ENCODE results near the gene CLIC4. TPM values are rescaled to one million over a fixed set of nuclear protein-coding genes. Genes with fewer than 3 reads are reported as not detected.
"Not testable (repeated sequence)": the region's sequence is repeated elsewhere in the genome, so short reads cannot be mapped to it uniquely, and the experiment has no call there.

CLIC4 gene
- total RNA-seq, 1 experiment from 2014 or later, result 123 TPM

GRCh38 chr1:24762133-24762676, 17.0 kb downstream of the CLIC4 start:
- in situ Hi-C loops (cut with HindIII; ENCODE audit: low pct_unique_long_range_greater_than_20kb, low sequenced_read_pairs), result no loop called here
- peak; percentile 60 for DNase-seq (ENCODE audit: low read depth, low spot score)

- DNase-seq (ENCODE audit: low read depth, low spot score), result no peak
- in situ Hi-C loops (cut with HindIII; ENCODE audit: low pct_unique_long_range_greater_than_20kb, low sequenced_read_pairs), result no loop called here
Measured at GRCh38 chr1:24763671-24764070, 18.4 kb downstream of the CLIC4 start.

- in situ Hi-C loops (cut with HindIII; ENCODE audit: low pct_unique_long_range_greater_than_20kb, low sequenced_read_pairs), result no loop called here
- DNase-seq (ENCODE audit: low read depth, low spot score), result no peak
Measured at GRCh38 chr1:24764439-24764838, 19.2 kb downstream of the CLIC4 start.

GRCh38 chr1:24764848-24765247, 19.6 kb downstream of the CLIC4 start:
- in situ Hi-C loops (cut with HindIII; ENCODE audit: low pct_unique_long_range_greater_than_20kb, low sequenced_read_pairs), result no loop called here
- no peak for DNase-seq (ENCODE audit: low read depth, low spot score)

GRCh38 chr1:24765308-24765988, 20.2 kb downstream of the CLIC4 start:
- peak; percentile 27 for DNase-seq (ENCODE audit: low read depth, low spot score)
- in situ Hi-C loops (cut with HindIII; ENCODE audit: low pct_unique_long_range_greater_than_20kb, low sequenced_read_pairs), result no loop called here

- in situ Hi-C loops (cut with HindIII; ENCODE audit: low pct_unique_long_range_greater_than_20kb, low sequenced_read_pairs), result no loop called here
- no peak for DNase-seq (ENCODE audit: low read depth, low spot score)
Measured at GRCh38 chr1:24767351-24767750, 22.1 kb downstream of the CLIC4 start.

GRCh38 chr1:24768873-24769605, 23.8 kb downstream of the CLIC4 start:
- in situ Hi-C loops (cut with HindIII; ENCODE audit: low pct_unique_long_range_greater_than_20kb, low sequenced_read_pairs), result no loop called here
- DNase-seq (ENCODE audit: low read depth, low spot score), result no peak

GRCh38 chr1:24769656-24770651, 24.7 kb downstream of the CLIC4 start:
- in situ Hi-C loops (cut with HindIII; ENCODE audit: low pct_unique_long_range_greater_than_20kb, low sequenced_read_pairs), result no loop called here
- no peak for DNase-seq (ENCODE audit: low read depth, low spot score)

- in situ Hi-C loops (cut with HindIII; ENCODE audit: low pct_unique_long_range_greater_than_20kb, low sequenced_read_pairs), result no loop called here
- DNase-seq (ENCODE audit: low read depth, low spot score), result no peak
Measured at GRCh38 chr1:24770881-24771280, 25.6 kb downstream of the CLIC4 start.

- DNase-seq (ENCODE audit: low read depth, low spot score), result no peak
- in situ Hi-C loops (cut with HindIII; ENCODE audit: low pct_unique_long_range_greater_than_20kb, low sequenced_read_pairs), result no loop called here
Measured at GRCh38 chr1:24771574-24771973, 26.3 kb downstream of the CLIC4 start.

- no peak for DNase-seq (ENCODE audit: low read depth, low spot score)
- in situ Hi-C loops (cut with HindIII; ENCODE audit: low pct_unique_long_range_greater_than_20kb, low sequenced_read_pairs), result no loop called here
Measured at GRCh38 chr1:24773618-24774017, 28.4 kb downstream of the CLIC4 start.

GRCh38 chr1:24775348-24775747, 30.1 kb downstream of the CLIC4 start:
- DNase-seq (ENCODE audit: low read depth, low spot score), result no peak
- in situ Hi-C loops (cut with HindIII; ENCODE audit: low pct_unique_long_range_greater_than_20kb, low sequenced_read_pairs), result no loop called here

GRCh38 chr1:24775916-24776315, 30.7 kb downstream of the CLIC4 start:
- in situ Hi-C loops (cut with HindIII; ENCODE audit: low pct_unique_long_range_greater_than_20kb, low sequenced_read_pairs), result no loop called here
- no peak for DNase-seq (ENCODE audit: low read depth, low spot score)

- DNase-seq (ENCODE audit: low read depth, low spot score), result no peak
- in situ Hi-C loops (cut with HindIII; ENCODE audit: low pct_unique_long_range_greater_than_20kb, low sequenced_read_pairs), result no loop called here
Measured at GRCh38 chr1:24776821-24777220, 31.6 kb downstream of the CLIC4 start.

- in situ Hi-C loops (cut with HindIII; ENCODE audit: low pct_unique_long_range_greater_than_20kb, low sequenced_read_pairs), result no loop called here
- no peak for DNase-seq (ENCODE audit: low read depth, low spot score)
Measured at GRCh38 chr1:24778141-24778540, 32.9 kb downstream of the CLIC4 start.

- in situ Hi-C loops (cut with HindIII; ENCODE audit: low pct_unique_long_range_greater_than_20kb, low sequenced_read_pairs); DNase-seq (ENCODE audit: low read depth, low spot score): not testable (repeated sequence)
Measured at GRCh38 chr1:24779199-24779598, 34.0 kb downstream of the CLIC4 start.

GRCh38 chr1:24779689-24780464, 34.6 kb downstream of the CLIC4 start:
- in situ Hi-C loops (cut with HindIII; ENCODE audit: low pct_unique_long_range_greater_than_20kb, low sequenced_read_pairs), result no loop called here
- DNase-seq (ENCODE audit: low read depth, low spot score), result no peak

Data from SK-MEL-5 (cell line).